HepG2 (cell line): ENCODE measurements around the gene PNKD. TPM values are rescaled to one million over a fixed set of nuclear protein-coding genes. Genes with fewer than 3 reads are reported as not detected.

Experiments used
- BATF2 ChIP-seq: sonication (generic); formaldehyde crosslinking; IDR thresholded peaks from 2 replicates; pipeline ENCODE4 v1.8.0; 2022; ENCODE audit warnings: mild to moderate bottlenecking, missing genetic modification reagents, moderate library complexity
- DMAP1 ChIP-seq: IDR thresholded peaks from 2 replicates; pipeline ENCODE4 v1.6.1; 2016
- HIVEP1 ChIP-seq: sonication (generic); formaldehyde crosslinking; IDR thresholded peaks from 2 replicates; pipeline ENCODE4 v1.4.0; 2020; ENCODE audit warnings: mild to moderate bottlenecking, missing genetic modification reagents
- HNRNPK ChIP-seq: fragments of 200-400 bp; formaldehyde crosslinking; IDR thresholded peaks from 2 replicates; pipeline ENCODE4 v1.6.1; 2018; ENCODE audit warnings: low read length, low read depth, moderate library complexity, mild to moderate bottlenecking; ENCODE audit not compliant: poor library complexity, severe bottlenecking
- MXD4 ChIP-seq: IDR thresholded peaks from 2 replicates; pipeline ENCODE4 v1.6.1; 2016; ENCODE audit warnings: mild to moderate bottlenecking, missing biosample characterization, missing genetic modification reagents
- NR2F6 ChIP-seq, 2 experiments: IDR thresholded peaks; 2 replicates each; pipeline ENCODE4 v1.6.1; 2016; ENCODE audit warnings: antibody characterized with exemption in 1 of 2, mild to moderate bottlenecking in 1 of 2
- NRL ChIP-seq: sonication (generic); formaldehyde crosslinking; IDR thresholded peaks from 2 replicates; pipeline ENCODE4 v1.5.0; 2020; ENCODE audit warnings: missing genetic modification reagents, mild to moderate bottlenecking, moderate library complexity, borderline replicate concordance
- RFX1 ChIP-seq: fragments of 450-650 bp; IDR thresholded peaks from 2 replicates; pipeline ENCODE4 v1.6.1; 2017
- TBP ChIP-seq: sonication (generic); formaldehyde crosslinking; IDR thresholded peaks from 2 replicates; pipeline ENCODE4 v1.5.0; 2020; ENCODE audit warnings: missing genetic modification reagents
- TSC22D2 ChIP-seq: sonication (generic); formaldehyde crosslinking; IDR thresholded peaks from 2 replicates; pipeline ENCODE4 v1.5.1; 2020; ENCODE audit warnings: missing genetic modification reagents, mild to moderate bottlenecking, borderline replicate concordance
- ZBTB21 ChIP-seq: sonication (generic); formaldehyde crosslinking; IDR thresholded peaks from 2 replicates; pipeline ENCODE4 v1.4.0; 2020; ENCODE audit warnings: missing genetic modification reagents
- ZNF207 ChIP-seq: fragments of 450-650 bp; IDR thresholded peaks from 2 replicates; pipeline ENCODE4 v1.6.1; 2016; ENCODE audit warnings: antibody characterized with exemption, borderline replicate concordance
- ZNF225 ChIP-seq: sonication (generic); formaldehyde crosslinking; IDR thresholded peaks from 2 replicates; pipeline ENCODE4 v1.4.0; 2020; ENCODE audit warnings: mild to moderate bottlenecking, missing genetic modification reagents
- ZNF367 ChIP-seq: sonication (generic); formaldehyde crosslinking; IDR thresholded peaks from 2 replicates; pipeline ENCODE4 v1.4.0; 2020; ENCODE audit warnings: missing genetic modification reagents, borderline replicate concordance
- ZNF468 ChIP-seq: sonication (generic); formaldehyde crosslinking; IDR thresholded peaks from 2 replicates; pipeline ENCODE4 v1.8.0; 2022; ENCODE audit warnings: mild to moderate bottlenecking, moderate library complexity, missing genetic modification reagents
- ZNF644 ChIP-seq: IDR thresholded peaks from 2 replicates; pipeline ENCODE4 v1.6.1; 2016; ENCODE audit warnings: low read depth
- polyA plus RNA-seq, 8 experiments: library from polyadenylated mRNA; depleted of rRNA in 3 of 8; stranded (reverse) in 7 of 8; unstranded in 1 of 8; fragments of >200 nt; fragmentation: Illumina TruSeq in 4 of 8; extraction: Trizol in 4 of 8; gene quantifications; 2 replicates each; pipeline versions ENCODE4 v1.2.1 to v1.2.3, GENCODE V29; 2011 to 2016; ENCODE audit warnings: low read depth in 4 of 8, missing spikeins in 1 of 8, mixed read lengths in 1 of 8; ENCODE audit not compliant: insufficient read depth in 1 of 8
- total RNA-seq, 5 experiments: library from RNA; depleted of rRNA; stranded (reverse); fragments of >200 nt; fragmentation: Illumina TruSeq; extraction: Trizol; gene quantifications; 2 replicates each; pipeline ENCODE4 v1.2.3, GENCODE V29; 2016; ENCODE audit warnings: low read depth in 1 of 5
- TF ChIP-seq, protein P1 (sequence below): fragments of 450-650 bp; IDR thresholded peaks from 2 replicates; pipeline ENCODE4 v1.6.1; 2017; ENCODE audit warnings: mild to moderate bottlenecking
- TF ChIP-seq, protein P2 (sequence below): sonication (generic); formaldehyde crosslinking; IDR thresholded peaks from 2 replicates; pipeline ENCODE4 v1.9.0; 2022; ENCODE audit warnings: missing genetic modification reagents, mild to moderate bottlenecking, borderline replicate concordance
- TF ChIP-seq, protein P3 (sequence below): sonication (generic); formaldehyde crosslinking; IDR thresholded peaks from 2 replicates; pipeline ENCODE4 v1.5.1; 2020; ENCODE audit warnings: missing genetic modification reagents, mild to moderate bottlenecking, borderline replicate concordance

Gene PNKD
- total and polyA plus RNA-seq, 2 of the 13 experiments (the other 11 are each of a cell fraction or from before 2014, with no cell fraction given), result 55.9 to 80.4 TPM

GRCh38 chr2:218312267-218312756 lies 42.0 kb downstream of the PNKD start (continued):
- no peak for TF ChIP-seq ZNF468 (CRISPR knock-in tag)
- no peak for TF ChIP-seq ZBTB21
- TF ChIP-seq MXD4, result no peak
- TF ChIP-seq, protein P1, sequence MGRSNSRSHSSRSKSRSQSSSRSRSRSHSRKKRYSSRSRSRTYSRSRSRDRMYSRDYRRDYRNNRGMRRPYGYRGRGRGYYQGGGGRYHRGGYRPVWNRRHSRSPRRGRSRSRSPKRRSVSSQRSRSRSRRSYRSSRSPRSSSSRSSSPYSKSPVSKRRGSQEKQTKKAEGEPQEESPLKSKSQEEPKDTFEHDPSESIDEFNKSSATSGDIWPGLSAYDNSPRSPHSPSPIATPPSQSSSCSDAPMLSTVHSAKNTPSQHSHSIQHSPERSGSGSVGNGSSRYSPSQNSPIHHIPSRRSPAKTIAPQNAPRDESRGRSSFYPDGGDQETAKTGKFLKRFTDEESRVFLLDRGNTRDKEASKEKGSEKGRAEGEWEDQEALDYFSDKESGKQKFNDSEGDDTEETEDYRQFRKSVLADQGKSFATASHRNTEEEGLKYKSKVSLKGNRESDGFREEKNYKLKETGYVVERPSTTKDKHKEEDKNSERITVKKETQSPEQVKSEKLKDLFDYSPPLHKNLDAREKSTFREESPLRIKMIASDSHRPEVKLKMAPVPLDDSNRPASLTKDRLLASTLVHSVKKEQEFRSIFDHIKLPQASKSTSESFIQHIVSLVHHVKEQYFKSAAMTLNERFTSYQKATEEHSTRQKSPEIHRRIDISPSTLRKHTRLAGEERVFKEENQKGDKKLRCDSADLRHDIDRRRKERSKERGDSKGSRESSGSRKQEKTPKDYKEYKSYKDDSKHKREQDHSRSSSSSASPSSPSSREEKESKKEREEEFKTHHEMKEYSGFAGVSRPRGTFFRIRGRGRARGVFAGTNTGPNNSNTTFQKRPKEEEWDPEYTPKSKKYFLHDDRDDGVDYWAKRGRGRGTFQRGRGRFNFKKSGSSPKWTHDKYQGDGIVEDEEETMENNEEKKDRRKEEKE, result no peak
- TF ChIP-seq NRL, result no peak
- no peak for TF ChIP-seq ZNF207
- TF ChIP-seq NR2F6 (IDR thresholded peaks at IDR 0.05), result peak; percentile 50; the same call in 1 of the 2 replicates
- peak; percentile 12; the same call in 1 of the 2 replicates for TF ChIP-seq NR2F6 (CRISPR knock-in tag; IDR thresholded peaks at IDR 0.05)
- no peak for TF ChIP-seq DMAP1
- no peak for TF ChIP-seq ZNF367 (CRISPR knock-in tag)
- TF ChIP-seq, protein P2, sequence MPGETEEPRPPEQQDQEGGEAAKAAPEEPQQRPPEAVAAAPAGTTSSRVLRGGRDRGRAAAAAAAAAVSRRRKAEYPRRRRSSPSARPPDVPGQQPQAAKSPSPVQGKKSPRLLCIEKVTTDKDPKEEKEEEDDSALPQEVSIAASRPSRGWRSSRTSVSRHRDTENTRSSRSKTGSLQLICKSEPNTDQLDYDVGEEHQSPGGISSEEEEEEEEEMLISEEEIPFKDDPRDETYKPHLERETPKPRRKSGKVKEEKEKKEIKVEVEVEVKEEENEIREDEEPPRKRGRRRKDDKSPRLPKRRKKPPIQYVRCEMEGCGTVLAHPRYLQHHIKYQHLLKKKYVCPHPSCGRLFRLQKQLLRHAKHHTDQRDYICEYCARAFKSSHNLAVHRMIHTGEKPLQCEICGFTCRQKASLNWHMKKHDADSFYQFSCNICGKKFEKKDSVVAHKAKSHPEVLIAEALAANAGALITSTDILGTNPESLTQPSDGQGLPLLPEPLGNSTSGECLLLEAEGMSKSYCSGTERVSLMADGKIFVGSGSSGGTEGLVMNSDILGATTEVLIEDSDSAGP (CRISPR knock-in tag), result no peak
- TF ChIP-seq ZNF225 (CRISPR knock-in tag), result no peak
- TF ChIP-seq HNRNPK, result no peak
- TF ChIP-seq ZNF644 (CRISPR knock-in tag), result 0 out of 2 replicates have a peak, but pooled peaks have one; percentile 21
- TF ChIP-seq BATF2, result no peak
- no peak for TF ChIP-seq RFX1
- TF ChIP-seq TBP (CRISPR knock-in tag), result no peak
- no peak for TF ChIP-seq TSC22D2
- TF ChIP-seq HIVEP1, result no peak
- TF ChIP-seq, protein P3, sequence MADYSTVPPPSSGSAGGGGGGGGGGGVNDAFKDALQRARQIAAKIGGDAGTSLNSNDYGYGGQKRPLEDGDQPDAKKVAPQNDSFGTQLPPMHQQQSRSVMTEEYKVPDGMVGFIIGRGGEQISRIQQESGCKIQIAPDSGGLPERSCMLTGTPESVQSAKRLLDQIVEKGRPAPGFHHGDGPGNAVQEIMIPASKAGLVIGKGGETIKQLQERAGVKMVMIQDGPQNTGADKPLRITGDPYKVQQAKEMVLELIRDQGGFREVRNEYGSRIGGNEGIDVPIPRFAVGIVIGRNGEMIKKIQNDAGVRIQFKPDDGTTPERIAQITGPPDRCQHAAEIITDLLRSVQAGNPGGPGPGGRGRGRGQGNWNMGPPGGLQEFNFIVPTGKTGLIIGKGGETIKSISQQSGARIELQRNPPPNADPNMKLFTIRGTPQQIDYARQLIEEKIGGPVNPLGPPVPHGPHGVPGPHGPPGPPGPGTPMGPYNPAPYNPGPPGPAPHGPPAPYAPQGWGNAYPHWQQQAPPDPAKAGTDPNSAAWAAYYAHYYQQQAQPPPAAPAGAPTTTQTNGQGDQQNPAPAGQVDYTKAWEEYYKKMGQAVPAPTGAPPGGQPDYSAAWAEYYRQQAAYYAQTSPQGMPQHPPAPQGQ, result no peak
